Esophagus squamous epithelium (tissue), 4 donors: ENCODE results near the gene ENTR1.

Experiments used
- CTCF ChIP-seq, 6 experiments: fragments of 450-650 bp in 4 of 6; fragments of 200-600 bp in 2 of 6; sonication (generic) in 2 of 6; IDR thresholded peaks; one replicate each; pipeline ENCODE4 v1.5.1; 2016 to 2019; ENCODE audit warnings: antibody characterized with exemption in 6 of 6, mild to moderate bottlenecking in 4 of 6, moderate library complexity in 4 of 6
- POLR2A ChIP-seq, 4 donors: fragments of 450-650 bp; IDR thresholded peaks; one replicate each; pipeline ENCODE4 v1.6.1; 2017; ENCODE audit warnings: antibody characterized with exemption in 4 of 4, mild to moderate bottlenecking in 4 of 4, moderate library complexity in 3 of 4

- TF ChIP-seq POLR2A (IDR thresholded peaks at IDR 0.05): no peak
- TF ChIP-seq CTCF (IDR thresholded peaks at IDR 0.05): no peak
These were observed 2.5 kb downstream of the ENTR1 start for GRCh38 chr9:136407911-136408310.
